B cell (primary cell): Measurements from ENCODE around the gene FAU. TPM values are rescaled to one million over a fixed set of nuclear protein-coding genes. Genes with fewer than 3 reads are reported as not detected.

ENCODE experiments used
- ATAC-seq: fragments of 200-7000 bp; cut with Tn5 transposase; one replicate; pipeline ENCODE4 v1.10.0; 2021; ENCODE audit warnings: low read depth, mild to moderate bottlenecking, moderate number of reproducible peaks, moderate library complexity
- CTCF ChIA-PET: fragments of 350-600 bp; sonication (Branson Sonifier 250); formaldehyde crosslinking; loops from one replicate; lab custom pipeline; 2021; ENCODE audit warnings: antibody characterized with exemption, inconsistent platforms; lab: Charles Lee
- POLR2A ChIA-PET: fragments of 350-600 bp; sonication (Branson Sonifier 250); formaldehyde crosslinking; loops from one replicate; lab custom pipeline; 2021; ENCODE audit warnings: antibody characterized with exemption; lab: Charles Lee
- DNase-seq: peaks from one replicate; pipeline ENCODE4 v3.0.0; 2013
- H2AFZ ChIP-seq: 2 replicates; pipeline ENCODE4 v1.6.1; 2012; ENCODE audit warnings: mild to moderate bottlenecking, low read depth, low read length; ENCODE audit not compliant: insufficient read depth, poor library complexity, severe bottlenecking
- H3K27ac ChIP-seq, 2 donors: 1 replicate in 1 of 2; 2 replicates in 1 of 2; pipeline ENCODE4 v1.5.1; 2012 to 2013; ENCODE audit warnings: low read length in 2 of 2, mild to moderate bottlenecking in 2 of 2, moderate library complexity in 1 of 2
- H3K27me3 ChIP-seq, 4 experiments: fragments of 200-600 bp in 1 of 4; sonication (generic) in 1 of 4; replicated peaks in 1 of 4; 1 replicate in 2 of 4; 2 replicates in 2 of 4; pipeline versions ENCODE4 v1.6.1 to v1.7.0; 2013 to 2016; ENCODE audit warnings: low read length in 3 of 4, mild to moderate bottlenecking in 2 of 4, mixed read lengths in 1 of 4, moderate library complexity in 1 of 4; ENCODE audit not compliant: insufficient read depth in 4 of 4, control insufficient read depth in 3 of 4; ENCODE audit errors: control extremely low read depth in 1 of 4
- H3K36me3 ChIP-seq, 2 experiments: replicated peaks in 1 of 2; 1 replicate in 1 of 2; 2 replicates in 1 of 2; pipeline versions ENCODE4 v1.6.1 to v1.7.1; 2013; ENCODE audit warnings: low read length in 1 of 2; ENCODE audit not compliant: insufficient read depth in 2 of 2, control insufficient read depth in 1 of 2; ENCODE audit errors: control extremely low read depth in 1 of 2, extremely low read depth in 1 of 2
- H3K4me1 ChIP-seq, 2 donors: fragments of 200-600 bp in 1 of 2; sonication (generic) in 1 of 2; 1 replicate in 1 of 2; 2 replicates in 1 of 2; pipeline versions ENCODE4 v1.5.1 to v1.6.1; 2013 to 2017; ENCODE audit warnings: low read length in 2 of 2; ENCODE audit not compliant: control insufficient read depth in 2 of 2, insufficient read depth in 2 of 2
- H3K4me2 ChIP-seq: replicated peaks from 2 replicates; pipeline ENCODE3; 2012; ENCODE audit warnings: mild to moderate bottlenecking, low read depth, low read length; ENCODE audit not compliant: poor library complexity, severe bottlenecking
- H3K4me3 ChIP-seq, 5 experiments: fragments of 200-600 bp in 1 of 5; sonication (generic) in 1 of 5; 1 replicate in 3 of 5; 2 replicates in 2 of 5; pipeline versions ENCODE4 v1.5.1 to v1.7.0; 2011 to 2016; ENCODE audit warnings: low read length in 4 of 5, mild to moderate bottlenecking in 4 of 5, low read depth in 2 of 5, control low read depth in 1 of 5, moderate library complexity in 1 of 5; ENCODE audit not compliant: insufficient read depth in 1 of 5; ENCODE audit errors: control extremely low read depth in 1 of 5, extremely low read depth in 1 of 5
- H3K79me2 ChIP-seq: fragments of 200-600 bp; sonication (generic); one replicate; pipeline ENCODE4 v1.6.0; 2016; ENCODE audit warnings: low read length; ENCODE audit not compliant: control insufficient read depth, insufficient read depth
- H3K9ac ChIP-seq: fragments of 200-600 bp; sonication (generic); 2 replicates; pipeline ENCODE4 v1.6.1; 2017; ENCODE audit warnings: mild to moderate bottlenecking, low read length, moderate library complexity
- H3K9me3 ChIP-seq, 3 donors: one replicate each; pipeline versions ENCODE4 v1.6.1 to v1.7.1; 2013; ENCODE audit warnings: low read length in 2 of 3; ENCODE audit not compliant: control insufficient read depth in 2 of 3, insufficient read depth in 1 of 3; ENCODE audit errors: control extremely low read depth in 1 of 3
- H4K20me1 ChIP-seq: 2 replicates; pipeline ENCODE4 v1.6.0; 2012; ENCODE audit warnings: mild to moderate bottlenecking, low read length; ENCODE audit not compliant: insufficient read depth, control insufficient read depth, poor library complexity, severe bottlenecking
- H3K27ac Mint-ChIP-seq: one replicate; pipeline ENCODE4 v1.8.0; 2021; ENCODE audit warnings: mixed read lengths
- H3K27me3 Mint-ChIP-seq: one replicate; pipeline ENCODE4 v1.8.0; 2021; ENCODE audit warnings: mixed read lengths
- H3K4me1 Mint-ChIP-seq: one replicate; pipeline ENCODE4 v1.8.0; 2021; ENCODE audit warnings: mixed read lengths
- H3K4me3 Mint-ChIP-seq: one replicate; pipeline ENCODE4 v1.8.0; 2021; ENCODE audit warnings: mixed read lengths
- H3K9me3 Mint-ChIP-seq: one replicate; pipeline ENCODE4 v1.8.0; 2022; ENCODE audit warnings: mixed read lengths; ENCODE audit not compliant: insufficient read depth
- EZH2 ChIP-seq: IDR thresholded peaks from 2 replicates; pipeline ENCODE4 v1.6.1; 2012; ENCODE audit warnings: borderline replicate concordance, low read depth, mild to moderate bottlenecking, moderate library complexity, low read length; ENCODE audit not compliant: insufficient read depth, poor library complexity, severe bottlenecking
- WGBS: methylation state at CpG from one replicate; pipeline ENCODE4 v1.1.5; 2013; ENCODE audit warnings: missing lambda C conversion rate; ENCODE audit not compliant: insufficient coverage; 5-methylcytosine and 5-hydroxymethylcytosine counted together
- intact Hi-C: fragments of 100-400 bp; cut with micrococcal nuclease; formaldehyde crosslinking; loops from one replicate; pipeline ENCODE4 v1.10.0; 2022
- polyA plus RNA-seq: library from polyadenylated mRNA; depleted of rRNA; stranded (reverse); fragments of >200 nt; gene quantifications from 2 replicates; pipeline ENCODE4 v1.2.3, GENCODE V29; 2012
- total RNA-seq, 2 donors: library from RNA; stranded (reverse); fragments of 120-200 nt in 1 of 2; gene quantifications; 1 replicate in 1 of 2; 2 replicates in 1 of 2; pipeline versions ENCODE4 v1.2.3 to v1.2.4, GENCODE V29; 2013 to 2022
- TF ChIP-seq, protein P1 (sequence below): fragments of 200-600 bp; IDR thresholded peaks from one replicate; pipeline ENCODE4 v1.8.0; 2022; ENCODE audit warnings: antibody characterized with exemption, mild to moderate bottlenecking

The FAU gene
- total and polyA plus RNA-seq, 2 donors (not counting 1 experiment from before 2014, with no cell fraction given): 1,318 to 1,559 TPM

DNA sequence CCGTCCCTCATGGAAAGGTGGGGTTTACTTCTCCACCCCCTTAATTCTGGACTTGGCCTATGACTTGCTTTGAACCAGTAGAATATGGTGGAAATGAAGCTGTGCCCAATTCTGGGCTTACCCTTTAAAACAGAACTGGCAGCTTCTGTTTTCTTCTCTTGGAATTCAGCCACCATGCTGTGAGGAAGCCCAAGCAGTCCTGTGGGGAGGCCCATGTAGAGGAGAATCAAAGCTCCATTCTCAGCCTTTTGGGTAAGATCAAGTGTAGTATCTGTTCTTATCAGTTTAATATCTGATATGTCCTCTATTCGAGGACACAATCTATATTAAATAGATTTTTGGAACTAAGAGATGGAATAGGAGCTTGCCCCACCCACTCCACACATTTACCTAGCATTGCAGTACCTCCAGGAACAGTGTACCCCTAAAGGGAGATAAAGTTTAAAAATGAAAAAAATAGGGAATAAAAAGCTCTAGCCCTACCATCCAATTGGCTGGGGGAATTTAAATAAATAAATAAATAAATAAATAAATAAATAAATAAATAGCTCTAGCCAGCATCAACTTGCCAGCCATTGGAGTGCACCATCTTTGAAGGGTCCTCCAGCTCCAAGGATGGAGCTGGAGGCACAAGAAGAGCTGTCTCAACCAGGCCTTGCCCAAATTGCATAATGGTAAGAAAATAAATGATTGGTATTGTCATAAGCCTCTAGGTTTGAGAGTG, 25.6 kb upstream of the FAU start:
- no peak for ATAC-seq
- no CpG with 5 or more reads among the region's 2 CpGs for WGBS

More for the DNA sequence above, 25.6 kb upstream of the FAU start:
- DNase-seq: no peak
- H4K20me1 ChIP-seq: no peaks in the 10 kb centered on the region
- Mint-ChIP-seq H3K27me3 (no peaks in the 10 kb centered on the region), H3K4me3 (no peak overlapping the region), H3K4me1 (peaks cover 37% of the 10 kb centered on the region), H3K9me3 (no peaks in the 10 kb centered on the region), H3K27ac (no peak overlapping the region)
- no peak overlapping the region for H3K4me3 ChIP-seq
- no peak overlapping the region for H2AFZ ChIP-seq
- H3K4me1 ChIP-seq: peaks cover 23 to 28% of the 10 kb centered on the region in 2 donors
- intact Hi-C loops: no loop called here
- POLR2A ChIA-PET: interaction anchor here (0.6 kb wide), 1 partner anchor 399 kb away, joined by 4 read pairs; no protein-coding TSS in a partner anchor
- H3K27ac ChIP-seq: no peak overlapping the region
- CTCF ChIA-PET: interaction anchor here (0.8 kb wide), 1 partner anchor 32 kb away, joined by 3 read pairs; no protein-coding TSS in a partner anchor
- no peaks in the 10 kb centered on the region for H3K27me3 ChIP-seq
- no peaks in the 10 kb centered on the region for H3K79me2 ChIP-seq
- H3K4me2 ChIP-seq: no peak overlapping the region
- no peak overlapping the region for H3K9ac ChIP-seq
- H3K36me3 ChIP-seq: no peaks in the 10 kb centered on the region
- H3K9me3 ChIP-seq: no peaks in the 10 kb centered on the region
- no peak for TF ChIP-seq EZH2
- TF ChIP-seq, protein P1, sequence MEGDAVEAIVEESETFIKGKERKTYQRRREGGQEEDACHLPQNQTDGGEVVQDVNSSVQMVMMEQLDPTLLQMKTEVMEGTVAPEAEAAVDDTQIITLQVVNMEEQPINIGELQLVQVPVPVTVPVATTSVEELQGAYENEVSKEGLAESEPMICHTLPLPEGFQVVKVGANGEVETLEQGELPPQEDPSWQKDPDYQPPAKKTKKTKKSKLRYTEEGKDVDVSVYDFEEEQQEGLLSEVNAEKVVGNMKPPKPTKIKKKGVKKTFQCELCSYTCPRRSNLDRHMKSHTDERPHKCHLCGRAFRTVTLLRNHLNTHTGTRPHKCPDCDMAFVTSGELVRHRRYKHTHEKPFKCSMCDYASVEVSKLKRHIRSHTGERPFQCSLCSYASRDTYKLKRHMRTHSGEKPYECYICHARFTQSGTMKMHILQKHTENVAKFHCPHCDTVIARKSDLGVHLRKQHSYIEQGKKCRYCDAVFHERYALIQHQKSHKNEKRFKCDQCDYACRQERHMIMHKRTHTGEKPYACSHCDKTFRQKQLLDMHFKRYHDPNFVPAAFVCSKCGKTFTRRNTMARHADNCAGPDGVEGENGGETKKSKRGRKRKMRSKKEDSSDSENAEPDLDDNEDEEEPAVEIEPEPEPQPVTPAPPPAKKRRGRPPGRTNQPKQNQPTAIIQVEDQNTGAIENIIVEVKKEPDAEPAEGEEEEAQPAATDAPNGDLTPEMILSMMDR: no peak
